Measurements from ENCODE around the gene SNRNP40.
A peak's percentile ranks its signal among the peaks of the same experiment; 100 is the strongest.

Gene SNRNP40

GRCh38 chr1:31216016-31216415, 80.6 kb downstream of the SNRNP40 start:
- TF ChIP-seq FOXM1 (IDR thresholded peaks at IDR 0.05; ENCODE audit: borderline replicate concordance, low read depth), result no peak
- TF ChIP-seq CREB1 (IDR thresholded peaks at IDR 0.05; ENCODE audit: low read depth), result no peak
- no peak for TF ChIP-seq REST (IDR thresholded peaks at IDR 0.05; ENCODE audit: low read depth)
- TF ChIP-seq NFIC (IDR thresholded peaks at IDR 0.05), result peak; percentile 58; the same call in 1 of the 2 replicates

- TF ChIP-seq TAF1 (IDR thresholded peaks at IDR 0.05; ENCODE audit: low read depth), result no peak
- TF ChIP-seq TCF12 (IDR thresholded peaks at IDR 0.05; ENCODE audit: low read depth), result no peak
- no peak for TF ChIP-seq RAD21 (IDR thresholded peaks at IDR 0.05; ENCODE audit: low read depth)
- TF ChIP-seq EP300 (IDR thresholded peaks at IDR 0.05; ENCODE audit: borderline replicate concordance), result no peak
Observed at GRCh38 chr1:31215065-31215570, 81.5 kb downstream of the SNRNP40 start.

- no peak for TF ChIP-seq REST (IDR thresholded peaks at IDR 0.05; ENCODE audit: low read depth)
- TF ChIP-seq USF1 (IDR thresholded peaks at IDR 0.05), result no peak
- TF ChIP-seq FOXM1 (IDR thresholded peaks at IDR 0.05; ENCODE audit: borderline replicate concordance, low read depth), result no peak
- TF ChIP-seq TCF12 (IDR thresholded peaks at IDR 0.05; ENCODE audit: low read depth), result no peak
- no peak for TF ChIP-seq TEAD4 (IDR thresholded peaks at IDR 0.05)
- TF ChIP-seq, protein P1, sequence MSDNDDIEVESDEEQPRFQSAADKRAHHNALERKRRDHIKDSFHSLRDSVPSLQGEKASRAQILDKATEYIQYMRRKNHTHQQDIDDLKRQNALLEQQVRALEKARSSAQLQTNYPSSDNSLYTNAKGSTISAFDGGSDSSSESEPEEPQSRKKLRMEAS (IDR thresholded peaks at IDR 0.05), result no peak
- no peak for TF ChIP-seq TAF1 (IDR thresholded peaks at IDR 0.05; ENCODE audit: low read depth)
- no peak for TF ChIP-seq YY1 (IDR thresholded peaks at IDR 0.05; ENCODE audit: low read depth)
- no peak for TF ChIP-seq RAD21 (IDR thresholded peaks at IDR 0.05; ENCODE audit: low read depth)
- no peak for TF ChIP-seq EGR1 (IDR thresholded peaks at IDR 0.05)
- TF ChIP-seq NFIC (IDR thresholded peaks at IDR 0.05), result no peak
Observed at GRCh38 chr1:31214316-31215064, 82.1 kb downstream of the SNRNP40 start.

Measured in Ishikawa (cell line).